ENCODE results near the gene OSBPL10.
"Not testable (repeated sequence)": the region's sequence is repeated elsewhere in the genome, so short reads cannot be mapped to it uniquely, and the experiment has no call there.

The OSBPL10 gene

GRCh38 chr3:31699309-31699953, 281.6 kb downstream of the OSBPL10 start:
- no peak for DNase-seq (ENCODE audit: low spot score)

GRCh38 chr3:31696815-31697548, 284.1 kb downstream of the OSBPL10 start:
- DNase-seq (ENCODE audit: low spot score) = no peak

GRCh38 chr3:31696009-31696297, 285.1 kb downstream of the OSBPL10 start:
- no peak for DNase-seq (ENCODE audit: low spot score)

GRCh38 chr3:31695280-31696008, 285.6 kb downstream of the OSBPL10 start:
- no peak for DNase-seq (ENCODE audit: low spot score)

GRCh38 chr3:31693346-31693745, 287.7 kb downstream of the OSBPL10 start:
- no peak for DNase-seq (ENCODE audit: low spot score)

GRCh38 chr3:31692751-31693150, 288.3 kb downstream of the OSBPL10 start:
- DNase-seq (ENCODE audit: low spot score) = no peak

- no peak for DNase-seq (ENCODE audit: low spot score)
Measured at GRCh38 chr3:31690771-31691170, 290.3 kb downstream of the OSBPL10 start.

GRCh38 chr3:31689523-31689922, 291.5 kb downstream of the OSBPL10 start:
- DNase-seq (ENCODE audit: low spot score) = not testable (repeated sequence)

GRCh38 chr3:31688984-31689383, 292.1 kb downstream of the OSBPL10 start:
- DNase-seq (ENCODE audit: low spot score) = no peak

GRCh38 chr3:31687020-31687802, 293.9 kb downstream of the OSBPL10 start:
- DNase-seq (ENCODE audit: low spot score) = no peak

GRCh38 chr3:31680072-31680870, 300.8 kb downstream of the OSBPL10 start:
- no peak for DNase-seq (ENCODE audit: low spot score)

- DNase-seq (ENCODE audit: low spot score) = no peak
Measured at GRCh38 chr3:31676556-31676955, 304.5 kb downstream of the OSBPL10 start.

GRCh38 chr3:31673950-31674349, 307.1 kb downstream of the OSBPL10 start:
- DNase-seq (ENCODE audit: low spot score) = no peak

- no peak for DNase-seq (ENCODE audit: low spot score)
Measured at GRCh38 chr3:31671976-31672375, 309.1 kb downstream of the OSBPL10 start.

GRCh38 chr3:31671451-31671850, 309.6 kb downstream of the OSBPL10 start:
- no peak for DNase-seq (ENCODE audit: low spot score)

GRCh38 chr3:31670722-31671121, 310.3 kb downstream of the OSBPL10 start:
- no peak for DNase-seq (ENCODE audit: low spot score)

GRCh38 chr3:31670136-31670535, 310.9 kb downstream of the OSBPL10 start:
- DNase-seq (ENCODE audit: low spot score) = no peak

GRCh38 chr3:31668242-31668641, 312.8 kb downstream of the OSBPL10 start:
- DNase-seq (ENCODE audit: low spot score) = no peak

- DNase-seq (ENCODE audit: low spot score) = no peak
Measured at GRCh38 chr3:31667582-31667981, 313.5 kb downstream of the OSBPL10 start.

GRCh38 chr3:31664031-31664430, 317.0 kb downstream of the OSBPL10 start:
- no peak for DNase-seq (ENCODE audit: low spot score)

- no peak for DNase-seq (ENCODE audit: low spot score)
Measured at GRCh38 chr3:31661993-31662670, 318.9 kb downstream of the OSBPL10 start.

All from AG08395 (cell line).